ENCODE results near the gene SNCB. TPM values are rescaled to one million over a fixed set of nuclear protein-coding genes. Genes with fewer than 3 reads are reported as not detected.

The SNCB gene
- total and polyA plus RNA-seq, 9 donors: 0.13 TPM; not detected in 8

DNA sequence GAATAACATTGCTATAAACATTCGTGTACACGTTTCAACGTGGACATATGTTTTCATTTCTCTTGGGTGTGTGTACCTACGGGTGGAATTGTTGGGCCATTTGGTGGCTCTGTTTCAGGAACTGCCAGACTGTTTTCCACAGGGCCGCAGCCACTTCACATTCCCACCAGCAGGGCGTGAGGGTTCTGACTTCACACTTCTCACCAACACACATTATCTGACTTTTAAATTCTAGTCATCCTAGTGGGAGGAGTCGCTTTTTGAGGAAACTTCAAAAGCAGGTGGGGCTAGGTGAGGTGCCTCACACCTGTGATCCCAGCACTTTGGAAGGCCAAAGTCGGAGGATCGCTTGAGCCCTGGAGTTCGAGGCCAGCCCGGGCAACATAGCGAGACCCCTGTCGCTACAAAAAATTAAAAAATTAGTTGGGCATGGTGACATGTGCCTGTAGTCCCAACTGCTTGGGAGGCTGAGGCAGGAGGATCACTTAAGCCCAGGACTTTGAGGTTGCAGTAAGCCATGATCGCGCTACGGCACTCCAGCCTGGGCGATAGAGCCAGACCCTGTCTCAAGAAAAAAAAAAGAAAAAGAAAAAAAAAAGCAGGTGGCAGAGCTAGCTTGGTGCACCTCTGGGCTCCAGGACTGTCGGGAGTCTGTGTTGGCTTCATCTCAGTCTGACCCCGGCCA is 45.5 kb upstream of the SNCB start:
- Histone ChIP-seq H3K27ac (no peak overlapping the region), H3K4me1 (ENCODE audit: insufficient read depth) (no peaks in the 10 kb centered on the region), H3K9me3 (no peaks in the 10 kb centered on the region), H3K27me3 (no peaks in the 10 kb centered on the region), H3K4me3 (no peak overlapping the region), H3K36me3 (no peaks in the 10 kb centered on the region)
- DNase-seq: no peak
- TF ChIP-seq CTCF (IDR thresholded peaks at IDR 0.05) (no peak), POLR2A (IDR thresholded peaks at IDR 0.05) (no peak), EP300 (IDR thresholded peaks at IDR 0.05) (no peak)
- intact Hi-C loops (cut with DNase I): no loop called here
- WGBS, 3 donors: 59 to 66% (median 61%) methylated on average over 19 of the region's 19 CpGs

- H3K36me3 ChIP-seq: no peaks in the 10 kb centered on the region
- no peaks in the 10 kb centered on the region for H3K4me1 ChIP-seq (ENCODE audit: insufficient read depth)
- no peak for DNase-seq
- H3K4me3 ChIP-seq: no peak overlapping the region
- H3K9me3 ChIP-seq: no peaks in the 10 kb centered on the region
- intact Hi-C loops (cut with DNase I): no loop called here
- 85 to 87% (median 87%) methylated on average over 17 of the region's 17 CpGs for WGBS, 3 donors
- no peak for TF ChIP-seq POLR2A (IDR thresholded peaks at IDR 0.05)
- no peak for TF ChIP-seq CTCF (IDR thresholded peaks at IDR 0.05)
- TF ChIP-seq EP300 (IDR thresholded peaks at IDR 0.05): no peak
- no peaks in the 10 kb centered on the region for H3K27me3 ChIP-seq
- no peak overlapping the region for H3K27ac ChIP-seq
Measured at GRCh38 chr5:176674799-176675198, 44.5 kb upstream of the SNCB start.

DNA sequence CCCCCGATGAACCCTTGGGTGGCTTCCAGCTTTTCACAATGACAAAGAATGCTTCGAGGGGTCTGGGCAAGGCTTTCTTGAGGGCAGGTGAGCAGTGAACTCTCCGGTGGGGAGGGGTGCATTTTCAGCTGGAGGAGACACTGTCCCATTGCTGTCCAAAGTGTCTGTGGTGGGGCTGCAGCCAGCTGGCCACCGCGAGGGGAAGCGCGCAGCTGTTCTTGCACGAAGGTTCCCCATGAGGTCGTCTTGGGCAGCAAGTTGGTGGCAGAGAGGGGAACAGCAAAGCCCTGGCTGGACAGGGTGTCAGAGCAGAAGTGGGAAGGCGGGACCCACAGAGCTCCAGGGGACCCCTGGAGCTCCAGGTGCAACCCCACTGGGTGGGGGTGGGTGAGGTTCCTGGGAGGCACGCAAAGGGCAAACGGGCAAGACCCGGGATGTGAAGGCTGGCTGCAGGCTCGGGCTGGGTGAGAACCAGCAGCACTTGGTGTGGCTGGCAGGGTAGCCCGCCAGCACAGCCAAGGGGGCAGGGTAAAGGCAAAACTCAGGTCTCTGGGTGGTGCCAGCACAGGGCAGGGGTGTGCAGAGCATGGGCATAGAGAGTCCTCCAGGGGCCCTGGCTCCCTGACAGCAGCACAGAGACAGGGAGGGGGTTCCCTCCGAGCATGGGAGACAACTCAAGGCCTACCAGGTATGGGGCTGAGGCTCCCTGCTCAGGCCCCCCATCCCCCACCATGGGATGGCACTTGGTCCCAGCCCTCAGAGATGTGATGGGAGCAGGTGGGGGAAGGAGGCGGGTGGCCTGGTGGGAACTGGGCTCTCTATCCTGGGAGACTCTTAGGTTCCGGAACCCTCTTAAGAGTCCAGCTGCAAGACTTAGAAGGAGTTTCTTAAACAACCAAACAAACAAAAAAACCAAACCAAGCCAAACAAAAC is 43.6 kb upstream of the SNCB start:
- H3K4me1 ChIP-seq (ENCODE audit: insufficient read depth): no peaks in the 10 kb centered on the region
- 79 to 85% (median 80%) methylated on average over 18 of the region's 18 CpGs for WGBS, 3 donors
- no peak for TF ChIP-seq CTCF (IDR thresholded peaks at IDR 0.05)
- TF ChIP-seq POLR2A (IDR thresholded peaks at IDR 0.05): no peak
- TF ChIP-seq EP300 (IDR thresholded peaks at IDR 0.05): no peak
- intact Hi-C loops (cut with DNase I): no loop called here
- H3K27me3 ChIP-seq: no peaks in the 10 kb centered on the region
- H3K27ac ChIP-seq: no peak overlapping the region
- no peak overlapping the region for H3K4me3 ChIP-seq
- DNase-seq: no peak
- H3K9me3 ChIP-seq: no peaks in the 10 kb centered on the region
- H3K36me3 ChIP-seq: no peaks in the 10 kb centered on the region

GRCh38 chr5:176671890-176672747 is 41.8 kb upstream of the SNCB start:
- Histone ChIP-seq H3K9me3 (no peaks in the 10 kb centered on the region), H3K4me3 (no peak overlapping the region), H3K27ac (no peak overlapping the region), H3K4me1 (ENCODE audit: insufficient read depth) (no peaks in the 10 kb centered on the region), H3K27me3 (no peaks in the 10 kb centered on the region), H3K36me3 (no peaks in the 10 kb centered on the region)
- no peak for TF ChIP-seq CTCF (IDR thresholded peaks at IDR 0.05)
- no peak for DNase-seq
- intact Hi-C loops (cut with DNase I): no loop called here
- 50 to 52% (median 52%) methylated on average over 18 of the region's 18 CpGs for WGBS, 3 donors

Measured in ovary (tissue), 9 donors.